ENCODE results near the gene REV1.

REV1 gene

DNA sequence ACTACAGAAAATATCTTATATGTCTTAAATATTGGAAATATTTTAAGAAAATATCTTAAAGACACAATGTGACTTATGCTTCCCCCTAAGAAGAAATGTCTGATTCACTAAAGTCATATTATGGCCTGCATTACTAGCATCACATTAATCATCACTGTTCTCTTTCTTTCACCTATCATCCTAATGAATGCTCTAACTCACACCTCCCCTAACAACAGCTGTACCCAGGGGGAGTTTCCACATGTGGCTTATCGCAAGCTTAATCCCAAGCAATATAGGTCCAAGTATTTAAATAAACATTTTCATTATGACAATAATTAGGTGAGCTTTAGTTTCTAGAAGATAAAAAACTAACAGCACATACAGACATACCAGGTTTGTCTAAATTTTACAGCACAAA lies 39.6 kb downstream of the REV1 start:
- DNase-seq (ENCODE audit: low read depth in 2 of 2): no peak

DNA sequence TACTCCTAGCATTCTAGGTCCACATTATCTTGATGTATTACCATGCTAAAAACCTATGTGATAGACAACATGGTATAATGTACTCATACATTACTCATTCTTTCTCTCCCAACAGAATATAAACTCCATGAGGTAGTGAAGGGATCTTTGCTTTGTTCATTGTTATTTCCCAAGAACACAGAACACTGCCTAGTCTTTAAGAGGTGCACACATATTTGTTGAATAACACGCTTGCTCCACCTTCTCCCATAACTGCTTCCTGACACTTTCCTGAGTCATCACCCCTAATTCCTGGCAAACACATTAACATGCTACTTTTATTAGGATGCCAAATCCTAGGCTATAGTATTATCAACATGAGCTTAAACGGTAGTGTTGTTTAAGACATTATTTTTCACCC lies 41.3 kb downstream of the REV1 start:
- DNase-seq (ENCODE audit: low read depth in 2 of 2): peak; percentile 38 to 40

DNA sequence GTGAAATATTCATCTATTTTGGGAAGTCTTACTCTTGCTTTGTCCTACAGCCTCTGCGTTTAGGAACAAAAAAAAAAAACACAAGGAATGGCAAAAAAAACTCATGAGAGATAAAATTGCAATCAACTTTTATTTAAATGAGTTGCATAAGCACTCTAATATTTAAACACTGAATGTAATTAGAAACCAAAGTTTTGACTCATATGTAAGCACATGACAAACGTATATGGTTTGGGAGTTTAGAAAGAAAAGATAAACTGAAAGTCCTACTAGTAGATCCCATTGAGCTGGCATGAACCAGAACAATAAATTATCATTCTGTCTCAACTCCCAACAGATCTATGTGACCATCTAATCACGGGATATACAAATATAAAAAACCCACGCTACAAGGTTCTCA lies 44.8 kb downstream of the REV1 start:
- DNase-seq (ENCODE audit: low read depth in 2 of 2): no peak

DNA sequence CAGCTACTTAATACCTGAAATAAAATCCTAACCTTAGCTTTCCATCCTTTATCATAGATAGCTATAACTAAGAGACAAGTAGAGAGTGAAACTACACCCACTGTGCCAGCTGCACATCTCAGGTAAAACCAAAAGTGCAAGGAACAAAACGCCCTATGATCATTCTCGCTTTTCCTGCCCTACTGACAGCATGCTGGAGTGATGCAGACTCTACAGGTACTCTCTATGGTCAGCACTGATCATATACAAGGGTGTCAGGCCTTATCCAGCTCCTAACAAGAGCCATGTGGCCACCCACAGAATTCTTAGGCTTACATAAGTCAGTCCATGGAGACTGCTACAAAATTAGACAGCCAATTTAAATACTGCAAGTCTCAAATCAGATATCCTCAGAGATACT lies 45.6 kb downstream of the REV1 start:
- DNase-seq (ENCODE audit: low read depth in 2 of 2): no peak

DNA sequence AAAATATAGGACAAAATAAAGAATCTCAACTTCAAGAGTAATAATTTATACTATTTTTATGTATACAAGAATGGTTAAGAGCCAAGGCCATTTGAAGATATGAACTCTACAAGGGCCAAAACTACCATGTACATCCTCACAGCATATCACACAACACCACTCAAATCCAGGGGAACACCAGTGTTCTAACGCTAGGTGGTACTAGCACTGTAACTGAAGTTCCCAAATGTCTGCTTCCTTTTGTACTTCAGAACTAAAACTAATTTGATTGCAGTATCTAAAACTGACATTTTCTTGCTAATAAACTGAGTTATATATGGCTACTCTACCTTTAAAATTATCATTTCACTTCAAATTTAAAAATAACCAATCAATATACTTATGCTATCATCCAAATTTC lies 47.0 kb downstream of the REV1 start:
- DNase-seq (ENCODE audit: low read depth in 2 of 2): no peak

DNA sequence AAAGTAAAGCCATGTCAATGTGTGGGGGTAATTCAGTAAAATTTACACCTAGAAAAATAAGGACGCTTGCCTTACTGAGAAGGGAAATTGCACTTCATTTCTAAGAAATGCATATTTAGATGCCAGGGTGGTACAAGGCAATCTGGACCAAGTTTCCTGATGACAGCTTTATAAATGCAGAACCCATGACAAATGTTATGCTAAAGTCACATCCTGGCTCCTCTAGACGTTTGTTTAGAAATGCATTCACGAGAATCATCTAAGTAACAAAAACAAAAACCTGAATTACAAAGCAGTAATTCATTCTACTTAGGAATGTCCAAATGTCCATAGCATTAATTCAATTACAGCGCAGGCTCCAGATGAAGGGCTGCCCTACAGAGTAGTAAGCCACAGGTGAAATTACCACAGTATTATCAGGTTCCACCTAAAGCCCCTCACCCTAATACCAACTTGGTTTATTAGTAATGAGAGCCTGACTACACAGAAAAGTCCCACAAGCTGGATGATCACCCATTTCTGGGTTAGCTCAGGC lies 49.8 kb downstream of the REV1 start:
- DNase-seq (ENCODE audit: low read depth in 2 of 2): no peak

DNA sequence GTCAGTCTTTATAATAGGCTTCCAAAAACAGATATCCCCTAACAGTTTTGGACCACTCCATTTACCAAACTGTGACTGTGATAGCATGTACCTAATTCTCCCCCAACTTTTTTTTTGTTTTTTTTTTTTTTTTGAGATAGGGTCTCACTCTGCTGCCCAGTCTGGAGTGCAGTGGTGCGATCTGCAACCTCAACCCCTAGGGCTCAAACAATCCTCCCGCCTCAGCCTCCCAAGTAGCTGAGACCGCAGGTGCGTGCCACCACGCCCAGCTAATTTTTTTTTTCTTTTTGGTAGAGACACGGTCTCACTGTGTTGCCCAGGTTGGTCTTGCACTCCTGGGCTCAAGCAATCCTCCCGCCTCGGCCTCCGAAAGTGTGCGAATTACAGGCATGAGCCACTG lies 52.9 kb downstream of the REV1 start:
- no peak for DNase-seq (ENCODE audit: low read depth in 2 of 2)

DNA sequence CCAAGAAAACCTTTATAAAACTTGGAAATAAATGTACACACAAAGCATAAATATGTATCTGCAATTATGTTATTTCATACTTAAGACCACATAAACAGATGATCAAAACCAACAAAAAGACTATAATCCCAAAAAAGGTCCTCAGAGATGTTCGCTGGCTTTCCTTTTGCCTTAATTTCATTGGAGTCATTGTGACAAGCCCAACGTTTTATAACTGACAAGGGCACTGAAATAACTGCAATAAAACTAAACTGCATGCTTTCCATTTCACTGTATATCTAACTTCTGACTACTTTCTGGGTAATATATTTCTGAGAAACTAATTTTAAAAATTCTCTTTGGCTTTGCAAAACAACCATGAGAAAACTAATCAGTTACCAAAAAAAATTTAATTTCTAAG lies 56.5 kb downstream of the REV1 start:
- no peak for DNase-seq (ENCODE audit: low read depth in 2 of 2)

DNA sequence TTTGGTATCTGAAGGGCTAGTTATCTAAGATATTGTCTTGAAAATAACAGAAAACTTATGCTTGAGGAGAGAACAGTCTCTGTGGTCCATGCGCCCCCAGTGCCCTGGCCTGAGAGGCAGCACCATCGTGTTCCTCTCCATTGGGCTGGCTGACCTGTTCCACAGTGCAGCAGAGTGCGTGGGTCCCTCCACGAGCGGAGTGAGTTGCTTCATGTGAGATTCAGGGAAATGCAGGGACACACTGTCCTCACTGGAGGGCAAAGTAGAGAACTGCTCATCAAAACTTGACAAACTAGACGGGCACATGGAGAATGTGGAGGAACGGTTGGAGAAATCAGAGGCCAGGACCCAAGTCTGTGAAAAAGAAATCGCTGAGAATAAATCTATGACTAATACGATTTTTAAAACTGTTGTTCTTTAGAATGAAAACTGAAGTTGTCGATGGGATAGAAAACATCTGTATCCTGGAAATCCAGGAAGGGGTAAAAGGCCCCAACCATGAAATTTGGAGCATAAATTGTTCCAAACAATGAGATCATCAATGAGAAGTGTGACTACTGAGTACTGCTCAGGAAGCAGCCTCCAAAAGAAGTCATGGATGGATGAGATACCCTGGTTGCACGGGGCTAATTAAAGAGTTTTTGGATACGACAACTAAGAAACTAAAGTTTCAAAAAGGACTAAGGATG lies 58.1 kb downstream of the REV1 start:
- DNase-seq (ENCODE audit: low read depth in 2 of 2): no peak

DNA sequence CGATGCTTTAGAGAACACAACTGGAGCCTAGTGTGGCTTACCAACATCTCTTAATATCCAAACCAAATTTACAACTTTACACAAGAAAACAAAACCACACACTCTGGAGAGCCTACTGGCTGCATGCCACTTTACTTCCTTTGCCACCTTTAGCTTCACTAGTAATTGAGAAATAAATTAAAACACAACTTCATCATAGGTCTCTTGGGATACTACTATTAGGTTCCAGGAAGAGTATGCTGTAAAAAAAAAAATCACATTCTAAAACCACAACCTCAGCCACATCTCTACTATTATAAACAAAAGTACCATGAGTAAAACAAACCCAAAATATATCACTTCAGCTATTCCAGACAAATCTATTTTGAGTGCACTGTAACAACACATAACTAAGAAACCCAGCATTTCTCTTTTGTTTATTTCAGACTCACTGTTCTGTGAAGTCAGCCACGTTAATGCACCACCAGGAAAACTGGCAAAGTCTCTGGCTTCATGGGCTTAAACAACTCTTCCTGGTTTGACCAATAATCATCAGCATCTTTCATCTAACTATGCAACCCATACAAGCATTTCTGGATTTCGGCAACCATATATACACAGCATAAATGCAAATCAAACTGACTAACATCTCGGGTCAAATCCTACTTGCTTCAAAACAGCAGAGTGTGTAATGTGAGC lies 59.1 kb downstream of the REV1 start:
- peak; percentile 36 to 40 for DNase-seq (ENCODE audit: low read depth in 2 of 2)

DNA sequence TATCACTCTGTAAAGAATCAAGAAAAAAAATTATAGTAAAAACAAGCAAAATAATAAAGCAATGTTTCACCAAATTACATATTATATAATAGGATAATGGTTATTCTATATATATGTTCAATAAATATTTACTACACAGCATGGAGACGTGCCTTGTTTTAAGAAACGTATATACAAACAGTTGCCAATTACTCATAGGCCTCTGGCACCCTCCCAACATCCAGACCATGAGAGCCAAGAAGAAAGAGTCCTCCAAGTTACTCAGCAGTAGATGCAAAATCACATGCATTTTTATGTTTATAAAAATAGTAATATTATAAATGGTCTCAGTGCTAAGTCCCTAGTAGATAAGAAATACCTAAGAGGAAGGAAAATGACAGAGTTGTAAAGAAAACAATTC lies 64.8 kb downstream of the REV1 start:
- no peak for DNase-seq (ENCODE audit: low read depth in 2 of 2)

DNA sequence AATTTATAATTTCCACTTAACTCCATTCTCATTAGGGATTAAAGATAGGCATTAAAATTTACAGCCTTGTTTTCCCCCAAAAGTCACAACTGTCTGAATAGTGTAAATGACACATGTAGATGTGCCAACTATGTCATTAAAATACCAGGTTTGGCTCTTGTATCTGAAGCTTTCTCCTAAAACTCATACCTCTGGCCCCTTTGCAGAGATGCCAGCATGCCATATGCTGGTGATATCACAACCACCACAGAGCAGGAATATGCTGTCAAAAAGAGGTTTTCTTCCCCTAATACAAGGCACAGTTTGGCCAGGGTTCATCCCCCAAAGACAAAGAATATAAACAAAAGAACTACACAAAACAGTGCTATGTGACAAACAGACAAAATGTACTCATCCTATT lies 65.4 kb downstream of the REV1 start:
- no peak for DNase-seq (ENCODE audit: low read depth in 2 of 2)

DNA sequence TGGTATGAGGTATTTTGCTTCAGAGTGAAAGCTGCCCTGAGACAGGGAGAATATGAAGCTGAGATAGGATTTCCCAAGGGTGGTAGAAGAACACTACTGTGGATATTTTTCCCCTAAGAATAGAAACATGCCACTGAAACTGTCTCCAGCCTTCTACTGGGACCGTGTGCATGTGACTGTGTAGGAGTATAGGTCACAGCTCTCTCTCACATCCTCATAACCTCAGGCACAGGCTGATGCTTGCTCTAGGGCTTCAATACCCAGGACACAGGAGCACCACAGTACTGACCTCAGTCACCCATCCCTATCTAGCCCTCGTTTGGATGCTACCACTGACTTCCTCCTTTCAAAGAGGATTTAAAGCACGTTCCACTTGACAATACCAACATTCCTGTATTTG lies 67.2 kb downstream of the REV1 start:
- DNase-seq (ENCODE audit: low read depth in 2 of 2): no peak

DNA sequence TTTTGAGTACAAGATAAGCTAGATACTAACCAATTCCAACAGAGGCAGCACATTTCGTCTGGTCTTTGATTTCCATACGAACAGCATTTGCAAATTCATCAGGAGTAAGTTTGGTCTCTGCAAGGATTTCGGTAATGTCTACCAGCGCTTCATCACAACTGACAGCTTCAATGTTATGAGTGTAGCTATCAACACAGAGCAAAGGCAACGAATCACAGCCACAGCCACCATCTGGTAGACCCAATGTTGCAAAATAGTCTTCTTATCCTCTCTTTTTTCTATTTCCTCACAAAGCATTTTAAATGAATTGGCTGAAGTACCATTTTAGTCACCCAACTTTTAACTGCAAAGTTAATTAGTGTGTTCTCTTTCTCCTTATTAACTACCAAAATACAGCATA lies 68.3 kb downstream of the REV1 start:
- DNase-seq (ENCODE audit: low read depth in 2 of 2): no peak

DNA sequence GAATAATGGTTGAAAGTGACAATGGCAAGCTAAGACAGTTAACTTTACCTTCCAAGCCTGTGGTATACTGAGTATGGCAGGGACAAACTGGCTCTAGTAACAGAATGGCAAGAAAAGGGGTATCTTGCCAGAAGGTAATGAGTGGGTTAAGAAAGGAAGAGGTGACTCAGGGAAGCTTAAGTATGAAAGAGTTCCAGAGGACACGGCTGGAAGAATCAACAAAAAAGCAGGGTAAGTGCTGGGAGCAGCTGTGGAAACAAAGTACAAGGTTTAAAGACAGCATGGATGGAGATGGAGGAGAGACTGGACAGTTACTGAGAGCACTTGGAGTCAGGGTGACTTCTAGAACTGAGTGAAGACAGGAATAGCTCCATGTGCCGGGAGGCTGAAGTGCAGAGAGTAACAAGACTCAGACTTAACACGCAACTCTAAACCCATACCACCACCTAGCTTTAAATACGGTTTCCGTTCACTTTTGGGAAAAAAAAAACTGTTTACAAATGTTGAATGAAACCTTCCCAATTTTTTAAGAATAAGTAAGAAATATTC lies 69.0 kb downstream of the REV1 start:
- DNase-seq (ENCODE audit: low read depth in 2 of 2): no peak

DNA sequence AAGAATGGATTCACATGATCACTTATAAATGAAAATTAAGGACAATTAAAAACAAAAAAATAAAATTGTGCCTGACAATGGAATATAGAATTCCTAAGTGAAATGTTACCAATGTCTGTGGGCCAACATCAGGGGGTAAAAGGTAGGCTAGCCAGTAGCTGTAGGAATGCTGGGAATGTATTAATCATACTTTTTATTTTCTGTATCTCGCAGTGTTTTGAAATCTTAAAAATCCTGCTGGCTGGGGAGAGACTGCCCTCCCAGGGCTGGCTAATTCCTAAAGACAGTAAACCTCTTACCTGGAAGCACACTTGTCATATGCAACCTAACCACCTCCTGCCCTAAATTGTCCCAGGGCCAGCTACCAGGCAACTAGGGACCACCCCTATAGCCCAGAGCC lies 69.8 kb downstream of the REV1 start:
- no peak for DNase-seq (ENCODE audit: low read depth in 2 of 2)

DNA sequence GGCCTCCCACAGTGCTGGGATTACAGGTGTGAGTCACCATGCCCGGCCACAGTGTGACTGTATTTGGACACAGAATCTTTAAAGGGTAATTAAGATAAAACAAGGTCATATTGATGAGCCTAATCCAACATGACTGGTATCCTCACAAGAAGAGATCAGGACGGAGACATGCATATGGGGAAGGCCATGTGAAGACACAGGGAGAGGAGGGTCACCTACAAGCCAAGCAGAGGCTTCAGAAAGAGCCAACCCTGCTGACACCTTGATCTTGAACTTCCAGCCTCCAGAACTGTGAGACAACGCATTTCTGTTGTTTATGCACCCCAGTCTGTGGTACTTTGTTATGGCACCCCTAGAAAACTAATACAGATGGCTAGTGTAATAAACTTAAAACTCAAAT lies 72.4 kb downstream of the REV1 start:
- no peak for DNase-seq (ENCODE audit: low read depth in 2 of 2)

DNA sequence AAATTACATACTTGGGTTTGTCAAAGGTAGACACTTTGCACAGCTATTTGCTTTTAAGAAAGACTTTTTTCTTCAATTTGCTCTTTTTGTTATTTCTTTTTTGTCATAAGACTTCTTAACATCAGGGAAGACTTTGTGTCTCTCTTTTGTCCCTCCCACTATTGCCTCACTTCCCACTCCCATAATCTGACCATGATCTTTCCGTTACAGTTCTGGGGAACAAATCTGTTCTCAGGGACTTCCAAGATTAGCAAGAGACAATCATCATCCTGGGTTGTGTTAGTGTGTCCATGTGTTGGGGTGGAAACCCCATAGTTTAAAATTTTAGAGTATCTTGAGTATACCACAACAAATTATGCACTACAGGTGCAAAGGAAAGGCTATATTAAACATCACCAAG lies 75.3 kb downstream of the REV1 start:
- no peak for DNase-seq (ENCODE audit: low read depth in 2 of 2)

DNA sequence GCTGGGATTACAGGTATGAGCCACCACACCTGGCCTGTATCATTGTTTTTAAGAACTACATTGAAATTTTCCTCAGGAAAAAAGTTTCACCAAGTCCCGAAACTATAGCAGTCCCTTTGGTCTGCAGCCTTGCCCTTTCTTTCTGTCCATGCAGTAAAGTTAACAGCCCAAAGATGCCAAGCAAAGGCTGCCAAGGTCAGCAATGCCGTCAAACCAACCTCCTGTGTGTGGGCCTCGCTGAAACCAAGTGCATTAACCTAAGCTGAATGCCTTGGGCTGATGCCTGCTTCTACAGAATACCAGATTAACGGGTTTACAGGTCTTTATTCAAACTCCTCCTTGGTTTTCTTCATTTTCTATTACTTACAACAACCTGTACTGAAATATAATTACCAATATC lies 79.5 kb downstream of the REV1 start:
- no peak for DNase-seq (ENCODE audit: low read depth in 2 of 2)

DNA sequence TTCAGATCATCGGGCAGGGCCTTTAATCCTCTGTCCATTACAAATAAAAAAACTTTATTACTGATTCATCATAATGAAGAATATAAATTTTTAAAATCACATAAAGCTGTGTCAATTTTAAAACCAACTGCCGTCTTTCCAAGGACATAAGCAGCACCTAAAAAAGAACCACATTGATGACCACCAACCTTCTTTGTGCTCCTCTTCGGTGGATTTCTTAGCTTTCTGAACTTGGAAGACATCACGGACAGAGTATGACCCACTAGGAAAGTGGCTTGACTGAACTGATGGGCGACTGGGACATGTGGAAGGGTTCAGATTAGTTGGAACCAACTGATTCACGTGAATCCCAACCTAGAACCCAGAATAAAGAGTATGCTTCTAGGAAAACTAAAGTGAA lies 83.7 kb downstream of the REV1 start:
- DNase-seq (ENCODE audit: low read depth in 2 of 2): no peak

DNA sequence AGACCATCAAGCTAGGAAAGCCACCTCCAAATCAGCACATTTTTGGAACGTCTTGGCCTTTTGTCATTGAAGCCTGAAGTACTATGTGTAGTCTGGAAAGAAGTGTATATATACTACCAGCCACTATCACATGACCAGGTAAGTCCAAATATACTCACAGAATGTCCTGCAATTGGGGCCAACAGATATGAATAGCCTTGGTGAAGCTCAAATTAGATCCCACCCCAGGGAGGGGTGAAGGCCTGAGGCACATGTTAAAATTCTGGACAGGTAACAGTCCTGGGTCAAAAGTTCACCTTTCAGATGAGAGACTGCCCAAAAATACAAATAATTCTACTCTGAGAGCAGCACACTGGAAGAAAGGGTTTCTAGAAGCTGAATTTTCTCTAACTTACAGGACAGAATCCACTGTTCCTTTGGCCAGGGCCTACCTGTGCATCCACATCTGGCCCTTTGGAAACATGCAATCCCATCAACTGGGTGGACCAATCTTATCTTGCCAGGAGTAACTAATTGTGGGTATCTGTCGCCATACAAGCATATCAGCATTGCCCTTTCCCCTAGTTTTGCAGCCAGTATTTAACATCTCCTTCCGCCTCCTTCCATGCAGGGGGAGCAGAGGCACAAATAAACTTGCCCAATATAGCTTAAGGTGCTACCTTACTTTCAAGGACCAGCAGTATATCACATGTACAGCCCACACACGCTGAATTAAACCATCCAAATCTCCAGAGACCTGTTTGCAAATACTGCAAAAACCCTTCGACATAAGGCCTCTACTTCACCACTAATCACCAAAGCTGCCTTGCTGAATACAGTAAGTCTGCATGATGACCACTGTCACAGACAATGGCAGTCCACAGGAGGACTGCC lies 84.8 kb downstream of the REV1 start:
- no peak for DNase-seq (ENCODE audit: low read depth in 2 of 2)

DNA sequence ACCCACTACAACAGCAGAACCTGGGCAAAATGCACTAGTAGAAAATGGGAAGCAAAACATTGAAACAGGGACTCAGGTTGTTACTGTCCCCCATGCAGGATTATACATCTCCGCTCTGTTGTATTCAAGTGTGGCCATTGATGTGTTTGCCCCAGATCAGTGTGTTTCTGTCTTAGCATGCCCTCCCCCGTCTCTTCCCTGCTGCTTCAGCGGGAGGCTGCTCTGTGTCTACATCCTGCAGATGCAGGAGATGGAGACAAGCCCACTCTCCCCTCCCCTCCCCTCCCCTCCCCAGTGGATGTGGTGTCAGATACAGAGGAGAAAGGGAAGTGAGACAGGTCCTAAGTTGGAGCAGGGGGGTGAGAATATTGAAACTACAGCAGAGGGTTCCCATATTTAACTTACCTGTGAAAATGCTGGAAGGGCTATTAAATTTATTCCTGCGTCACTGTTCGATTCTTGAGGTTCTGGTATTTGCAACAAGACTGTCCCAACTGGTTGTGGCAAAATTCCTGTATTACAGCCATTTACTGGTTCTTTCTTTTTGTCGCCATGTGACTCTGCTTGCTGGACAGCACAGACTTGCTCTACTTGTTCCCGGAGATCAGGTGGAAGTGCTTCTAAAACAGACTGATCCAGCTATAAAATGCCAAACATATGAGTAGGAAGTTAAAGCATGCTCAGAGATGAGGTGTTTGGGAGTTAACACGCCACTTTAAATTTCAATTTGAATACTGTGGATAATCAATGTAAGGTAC lies 85.6 kb downstream of the REV1 start:
- no peak for DNase-seq (ENCODE audit: low read depth in 2 of 2)
